ENCODE results near the gene FGF23. TPM values are rescaled to one million over a fixed set of nuclear protein-coding genes. Genes with fewer than 3 reads are reported as not detected.

Gene FGF23
- total RNA-seq, 1 experiment from 2014 or later: not detected

DNA sequence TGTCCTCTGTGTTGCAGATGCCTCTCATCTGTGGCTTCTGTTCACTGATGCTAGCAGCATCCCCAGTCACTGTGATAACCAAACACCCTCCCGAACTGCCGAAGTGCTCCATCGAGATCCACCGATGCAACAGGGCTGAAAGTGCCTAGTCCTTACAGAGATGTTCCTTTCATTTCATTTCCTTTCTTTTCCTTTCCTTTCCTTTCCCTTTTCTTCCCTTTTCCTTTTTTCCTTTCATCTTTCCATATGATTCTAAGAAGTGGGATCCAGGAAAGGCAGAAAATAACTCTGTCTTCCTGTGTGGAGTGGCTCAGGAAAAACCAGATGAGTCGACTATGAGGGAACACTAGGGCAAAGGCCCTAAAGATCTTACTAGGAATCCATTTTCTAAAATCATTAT lies 39.4 kb upstream of the FGF23 start:
- no peak overlapping the region for H3K9ac ChIP-seq (ENCODE audit: low read length)
- H3K9me2 ChIP-seq (ENCODE audit: insufficient read depth): no peaks in the 10 kb centered on the region
- no peaks in the 10 kb centered on the region for H3K9me3 ChIP-seq (ENCODE audit: control insufficient read depth in 1 of 2, insufficient read depth in 1 of 2, low read depth in 1 of 2, low read length in 2 of 2)
- no peak for DNase-seq (ENCODE audit: low read depth, low spot score)
- ATAC-seq: no peak
- H3K4me1 ChIP-seq (ENCODE audit: control insufficient read depth in 1 of 2, insufficient read depth in 2 of 2, low read length in 2 of 2): no peaks in the 10 kb centered on the region
- POLR2A ChIA-PET: no interaction called here
- H3K4me3 ChIP-seq (replicated peaks in 1 of 2; ENCODE audit: low read depth in 1 of 2, low read length in 2 of 2): no peak overlapping the region
- TF ChIP-seq POLR2AphosphoS5 (IDR thresholded peaks at IDR 0.05; ENCODE audit: low read depth, low read length) (no peak), CEBPB (IDR thresholded peaks at IDR 0.05; ENCODE audit: low read depth) (no peak), SP1 (IDR thresholded peaks at IDR 0.05; ENCODE audit: low read depth) (no peak)
- RAD21 ChIA-PET (ENCODE audit: low non-redundant PET in 1 of 2, low total read pairs in 2 of 2, uncharacterized antibody in 2 of 2, unreplicated experiment in 2 of 2): no interaction called here
- H4K20me1 ChIP-seq (ENCODE audit: insufficient read depth): no peaks in the 10 kb centered on the region
- intact Hi-C loops (cut with micrococcal nuclease): no loop called here
- H3K4me2 ChIP-seq (ENCODE audit: low read length): no peak overlapping the region
- no peak overlapping the region for H3K27ac ChIP-seq (ENCODE audit: low read depth, low read length)
- peaks cover 46% of the 10 kb centered on the region for H3K27me3 ChIP-seq (ENCODE audit: insufficient read depth, low read length)
- no peak overlapping the region for H2AFZ ChIP-seq (ENCODE audit: low read depth, low read length, poor library complexity, severe bottlenecking)
- no peaks in the 10 kb centered on the region for H3K79me2 ChIP-seq (ENCODE audit: insufficient read depth, low read length)
- no peaks in the 10 kb centered on the region for H3K36me3 ChIP-seq (ENCODE audit: control insufficient read depth in 1 of 2, insufficient read depth in 2 of 2, low read length in 2 of 2)
- BruUV-seq (replicated peaks): no TSS peak
- CTCF ChIA-PET: no interaction called here

DNA sequence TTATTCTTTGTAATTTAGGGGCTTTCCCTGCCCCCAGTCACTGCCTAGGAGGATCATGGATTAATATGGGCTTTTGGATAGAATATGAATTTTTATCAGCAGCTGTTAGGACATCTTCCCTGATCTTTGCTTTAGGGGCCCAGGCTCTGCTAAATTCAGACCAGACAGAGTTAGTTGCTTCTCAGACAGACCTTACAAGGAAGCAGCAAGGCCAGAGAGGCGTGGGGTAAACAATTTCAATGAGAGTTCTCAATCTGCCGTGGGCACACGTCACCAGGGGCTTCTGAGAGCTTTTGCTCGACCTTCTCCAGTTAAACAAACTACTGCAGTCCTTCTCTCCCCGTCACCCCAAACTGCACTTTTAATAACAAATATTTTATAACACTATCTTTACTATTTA lies 38.4 kb upstream of the FGF23 start:
- Histone ChIP-seq H2AFZ (ENCODE audit: low read depth, low read length, poor library complexity, severe bottlenecking) (no peak overlapping the region), H3K27ac (ENCODE audit: low read depth, low read length) (no peak overlapping the region), H3K27me3 (ENCODE audit: insufficient read depth, low read length) (peaks cover 52% of the 10 kb centered on the region), H3K4me1 (ENCODE audit: control insufficient read depth in 1 of 2, insufficient read depth in 2 of 2, low read length in 2 of 2) (no peaks in the 10 kb centered on the region), H4K20me1 (ENCODE audit: insufficient read depth) (no peaks in the 10 kb centered on the region), H3K4me2 (ENCODE audit: low read length) (no peak overlapping the region), H3K4me3 (replicated peaks in 1 of 2; ENCODE audit: low read depth in 1 of 2, low read length in 2 of 2) (no peak overlapping the region), H3K9me3 (ENCODE audit: control insufficient read depth in 1 of 2, insufficient read depth in 1 of 2, low read depth in 1 of 2, low read length in 2 of 2) (no peaks in the 10 kb centered on the region), H3K79me2 (ENCODE audit: insufficient read depth, low read length) (no peaks in the 10 kb centered on the region), H3K9ac (ENCODE audit: low read length) (no peak overlapping the region), H3K36me3 (ENCODE audit: control insufficient read depth in 1 of 2, insufficient read depth in 2 of 2, low read length in 2 of 2) (no peaks in the 10 kb centered on the region), H3K9me2 (ENCODE audit: insufficient read depth) (no peaks in the 10 kb centered on the region)
- intact Hi-C loops (cut with micrococcal nuclease): no loop called here
- ChIA-PET POLR2A (no interaction called here), RAD21 (ENCODE audit: low non-redundant PET in 1 of 2, low total read pairs in 2 of 2, uncharacterized antibody in 2 of 2, unreplicated experiment in 2 of 2) (no interaction called here), CTCF (no interaction called here)
- DNase-seq (ENCODE audit: low read depth, low spot score) (no peak), ATAC-seq (no peak)
- TF ChIP-seq YY1 (IDR thresholded peaks at IDR 0.05; ENCODE audit: extremely low read depth, insufficient replicate concordance, low read depth, low read length) (no peak), JUND (IDR thresholded peaks at IDR 0.05) (no peak), TCF7L2 (IDR thresholded peaks at IDR 0.05; ENCODE audit: borderline replicate concordance, extremely low read depth, insufficient read depth, insufficient read length) (no peak), EZH2 (IDR thresholded peaks at IDR 0.05) (no peak), CBX3 (IDR thresholded peaks at IDR 0.05; ENCODE audit: low read depth) (no peak)
- TF ChIP-seq, protein P1, sequence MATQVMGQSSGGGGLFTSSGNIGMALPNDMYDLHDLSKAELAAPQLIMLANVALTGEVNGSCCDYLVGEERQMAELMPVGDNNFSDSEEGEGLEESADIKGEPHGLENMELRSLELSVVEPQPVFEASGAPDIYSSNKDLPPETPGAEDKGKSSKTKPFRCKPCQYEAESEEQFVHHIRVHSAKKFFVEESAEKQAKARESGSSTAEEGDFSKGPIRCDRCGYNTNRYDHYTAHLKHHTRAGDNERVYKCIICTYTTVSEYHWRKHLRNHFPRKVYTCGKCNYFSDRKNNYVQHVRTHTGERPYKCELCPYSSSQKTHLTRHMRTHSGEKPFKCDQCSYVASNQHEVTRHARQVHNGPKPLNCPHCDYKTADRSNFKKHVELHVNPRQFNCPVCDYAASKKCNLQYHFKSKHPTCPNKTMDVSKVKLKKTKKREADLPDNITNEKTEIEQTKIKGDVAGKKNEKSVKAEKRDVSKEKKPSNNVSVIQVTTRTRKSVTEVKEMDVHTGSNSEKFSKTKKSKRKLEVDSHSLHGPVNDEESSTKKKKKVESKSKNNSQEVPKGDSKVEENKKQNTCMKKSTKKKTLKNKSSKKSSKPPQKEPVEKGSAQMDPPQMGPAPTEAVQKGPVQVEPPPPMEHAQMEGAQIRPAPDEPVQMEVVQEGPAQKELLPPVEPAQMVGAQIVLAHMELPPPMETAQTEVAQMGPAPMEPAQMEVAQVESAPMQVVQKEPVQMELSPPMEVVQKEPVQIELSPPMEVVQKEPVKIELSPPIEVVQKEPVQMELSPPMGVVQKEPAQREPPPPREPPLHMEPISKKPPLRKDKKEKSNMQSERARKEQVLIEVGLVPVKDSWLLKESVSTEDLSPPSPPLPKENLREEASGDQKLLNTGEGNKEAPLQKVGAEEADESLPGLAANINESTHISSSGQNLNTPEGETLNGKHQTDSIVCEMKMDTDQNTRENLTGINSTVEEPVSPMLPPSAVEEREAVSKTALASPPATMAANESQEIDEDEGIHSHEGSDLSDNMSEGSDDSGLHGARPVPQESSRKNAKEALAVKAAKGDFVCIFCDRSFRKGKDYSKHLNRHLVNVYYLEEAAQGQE (IDR thresholded peaks at IDR 0.05; ENCODE audit: low read depth): no peak
- no TSS peak for BruUV-seq (replicated peaks)
